Fibroblast of pulmonary artery (primary cell): Measurements from ENCODE around the gene RNF149.

ENCODE experiments used
- DNase-seq: peaks from one replicate; pipeline ENCODE4 v3.0.0-alpha.2; 2010; ENCODE audit warnings: low read depth
- H3K4me3 ChIP-seq: replicated peaks from 2 replicates; pipeline ENCODE4 v1.5.1; 2011; ENCODE audit warnings: low read depth, mild to moderate bottlenecking, control low read depth, low read length, moderate library complexity
- CTCF ChIP-seq: IDR thresholded peaks from 2 replicates; pipeline ENCODE4 v1.5.1; 2011; ENCODE audit warnings: mild to moderate bottlenecking, control low read depth, low read length, inconsistent platforms; ENCODE audit errors: missing control alignments

Gene RNF149

GRCh38 chr2:101351207-101351606 lies 42.7 kb upstream of the RNF149 start:
- H3K4me3 ChIP-seq, result no peak overlapping the region
- DNase-seq, result no peak
- TF ChIP-seq CTCF, result no peak

GRCh38 chr2:101349893-101350662 lies 41.6 kb upstream of the RNF149 start:
- TF ChIP-seq CTCF, result peak; percentile 56
- DNase-seq, result peak; percentile 62
- H3K4me3 ChIP-seq, result no peak overlapping the region

- no peak for TF ChIP-seq CTCF
- DNase-seq, result no peak
- H3K4me3 ChIP-seq, result no peak overlapping the region
Observed at GRCh38 chr2:101348883-101349282, 40.4 kb upstream of the RNF149 start.

GRCh38 chr2:101346909-101347308 lies 38.4 kb upstream of the RNF149 start:
- DNase-seq, result no peak
- no peak for TF ChIP-seq CTCF
- no peak overlapping the region for H3K4me3 ChIP-seq

- H3K4me3 ChIP-seq, result no peak overlapping the region
- TF ChIP-seq CTCF, result no peak
Observed at GRCh38 chr2:101344137-101344536, 35.6 kb upstream of the RNF149 start.

GRCh38 chr2:101342625-101343008 lies 34.1 kb upstream of the RNF149 start:
- TF ChIP-seq CTCF, result no peak
- no peak overlapping the region for H3K4me3 ChIP-seq
- DNase-seq, result no peak

More at GRCh38 chr2:101344137-101344536, 35.6 kb upstream of the RNF149 start:
- DNase-seq, result no peak
